GM21390 (cell line): ENCODE results near the gene PRRX1.

Experiments
- ATAC-seq: cut with Tn5 transposase; IDR thresholded peaks from one replicate; pipeline ENCODE4 v1.9.1; 2021; ENCODE audit not compliant: unreplicated experiment

PRRX1 gene

DNA sequence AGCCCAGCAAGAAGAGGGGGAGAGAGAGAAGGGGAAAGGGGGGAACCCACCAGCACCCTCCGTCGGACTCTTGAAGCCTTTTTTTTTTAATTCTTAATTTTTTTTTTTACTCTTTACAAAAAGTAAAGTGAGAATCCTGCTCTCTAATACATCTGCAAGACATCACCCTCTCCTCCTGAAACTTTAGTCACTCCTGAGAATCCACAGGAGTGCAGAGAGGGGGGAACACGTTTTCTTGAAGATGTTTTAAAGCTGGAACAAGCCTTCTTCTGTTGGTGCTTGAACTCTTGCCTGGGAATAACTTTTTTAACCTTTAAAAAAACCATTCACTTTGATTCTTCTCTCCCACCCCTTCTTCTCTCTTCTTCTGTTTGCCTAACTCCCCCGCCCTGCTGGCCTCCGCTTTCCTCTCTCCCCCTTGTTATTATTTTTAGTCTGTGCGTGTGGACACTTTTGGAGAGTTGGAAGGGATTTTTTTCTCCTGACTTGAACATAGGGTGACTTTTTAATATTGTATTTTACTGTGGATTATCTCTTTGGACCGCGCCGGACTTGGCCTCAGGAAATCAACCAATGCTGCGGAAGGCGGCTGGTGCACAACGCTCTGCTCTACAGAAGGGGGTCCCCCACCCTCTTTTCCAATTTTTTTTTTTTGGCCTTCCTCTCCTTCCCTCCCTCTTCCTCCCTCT is 383 bp upstream of the PRRX1 start:
- no peak for ATAC-seq

DNA sequence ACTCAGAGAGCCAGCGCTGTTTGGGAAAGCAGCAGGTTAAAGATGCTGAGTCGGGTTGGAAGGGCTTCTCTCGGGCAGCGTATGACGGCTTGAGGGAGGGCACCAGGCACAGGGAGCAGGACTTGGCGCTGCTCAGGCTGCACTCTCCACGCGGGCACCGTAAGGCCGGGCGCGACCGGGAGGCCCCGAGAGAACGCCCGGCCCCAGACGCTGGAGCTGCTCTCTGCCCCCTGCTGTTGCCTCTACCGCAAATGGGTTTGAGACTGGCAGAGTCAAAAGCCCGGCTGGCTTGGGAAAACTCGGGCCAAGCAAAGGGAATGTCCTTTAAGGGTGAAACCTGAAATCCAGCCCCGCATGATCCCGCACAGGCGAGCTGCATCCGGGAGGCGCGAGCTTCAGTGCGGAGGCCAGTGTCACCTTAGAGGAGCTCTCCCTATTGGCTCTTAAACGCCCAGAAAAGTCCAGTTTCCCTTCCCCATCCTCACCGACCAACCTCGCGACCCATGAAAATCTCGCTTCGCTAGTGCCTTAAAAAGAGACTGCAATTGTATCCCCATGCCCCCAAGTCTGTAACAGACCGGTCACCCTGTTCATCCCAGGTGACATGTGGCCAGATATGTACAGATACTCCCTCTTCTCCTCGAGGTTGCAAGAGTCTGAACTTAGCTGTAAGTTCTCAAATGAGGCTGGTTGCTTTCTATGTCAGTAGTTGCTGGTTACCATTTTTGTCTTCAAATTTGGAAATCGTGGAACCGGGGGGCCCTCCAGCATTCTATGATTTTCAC is 1.1 kb downstream of the PRRX1 start:
- ATAC-seq, result no peak

DNA sequence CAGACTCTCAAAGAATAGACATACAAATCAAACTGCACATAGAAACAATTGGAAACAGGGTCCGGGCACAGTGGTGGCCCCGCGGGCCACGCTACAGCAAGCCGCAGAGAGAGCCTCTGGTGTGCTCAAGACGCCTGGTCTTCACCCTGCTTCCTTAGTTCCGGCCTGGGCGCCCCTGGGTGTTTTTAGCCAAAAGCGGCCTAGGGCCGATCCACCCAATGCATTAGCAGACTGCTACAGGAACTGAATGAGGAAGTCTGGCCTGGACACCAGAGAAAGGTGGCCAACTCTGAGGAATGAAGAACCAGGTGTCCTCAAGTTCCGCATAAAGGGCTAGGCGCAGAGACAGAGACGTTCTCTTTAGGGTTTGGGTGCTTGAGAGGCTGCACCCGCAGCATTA is 1.7 kb downstream of the PRRX1 start:
- no peak for ATAC-seq

DNA sequence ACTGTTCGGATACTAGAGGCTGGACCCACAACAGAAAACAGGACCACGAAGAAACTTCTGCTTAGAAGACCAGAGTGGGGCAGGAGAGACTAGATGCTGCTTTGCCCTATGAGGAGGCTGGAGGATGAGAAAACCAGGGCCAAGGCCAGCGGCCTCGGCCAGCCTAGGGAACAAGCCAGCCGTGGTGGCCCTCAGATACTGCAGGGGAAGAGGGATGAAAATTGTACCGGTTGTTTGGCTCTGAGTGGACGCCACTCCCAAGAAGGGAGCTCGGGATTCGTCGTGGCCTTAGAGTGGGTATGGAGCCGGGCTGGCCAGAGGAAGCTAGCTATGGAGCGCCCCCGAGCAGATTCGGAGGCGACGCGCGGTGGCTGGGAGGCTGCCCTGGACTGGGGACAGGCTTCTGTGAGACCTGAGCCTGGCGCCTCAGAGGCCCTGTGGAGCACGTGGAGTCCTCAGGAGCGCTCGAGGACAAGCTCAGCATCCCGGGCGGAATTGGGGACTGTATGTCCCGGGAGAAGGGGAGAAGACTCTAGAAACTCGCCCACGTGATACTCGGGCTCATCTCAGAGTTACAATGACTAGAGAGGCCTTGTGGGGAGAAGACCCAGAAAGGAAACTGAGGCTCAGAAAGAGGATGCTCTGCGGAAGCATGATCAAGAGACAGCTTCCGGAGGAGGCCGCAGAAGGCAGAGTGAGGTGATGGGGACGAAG is 2.8 kb downstream of the PRRX1 start:
- no peak for ATAC-seq

DNA sequence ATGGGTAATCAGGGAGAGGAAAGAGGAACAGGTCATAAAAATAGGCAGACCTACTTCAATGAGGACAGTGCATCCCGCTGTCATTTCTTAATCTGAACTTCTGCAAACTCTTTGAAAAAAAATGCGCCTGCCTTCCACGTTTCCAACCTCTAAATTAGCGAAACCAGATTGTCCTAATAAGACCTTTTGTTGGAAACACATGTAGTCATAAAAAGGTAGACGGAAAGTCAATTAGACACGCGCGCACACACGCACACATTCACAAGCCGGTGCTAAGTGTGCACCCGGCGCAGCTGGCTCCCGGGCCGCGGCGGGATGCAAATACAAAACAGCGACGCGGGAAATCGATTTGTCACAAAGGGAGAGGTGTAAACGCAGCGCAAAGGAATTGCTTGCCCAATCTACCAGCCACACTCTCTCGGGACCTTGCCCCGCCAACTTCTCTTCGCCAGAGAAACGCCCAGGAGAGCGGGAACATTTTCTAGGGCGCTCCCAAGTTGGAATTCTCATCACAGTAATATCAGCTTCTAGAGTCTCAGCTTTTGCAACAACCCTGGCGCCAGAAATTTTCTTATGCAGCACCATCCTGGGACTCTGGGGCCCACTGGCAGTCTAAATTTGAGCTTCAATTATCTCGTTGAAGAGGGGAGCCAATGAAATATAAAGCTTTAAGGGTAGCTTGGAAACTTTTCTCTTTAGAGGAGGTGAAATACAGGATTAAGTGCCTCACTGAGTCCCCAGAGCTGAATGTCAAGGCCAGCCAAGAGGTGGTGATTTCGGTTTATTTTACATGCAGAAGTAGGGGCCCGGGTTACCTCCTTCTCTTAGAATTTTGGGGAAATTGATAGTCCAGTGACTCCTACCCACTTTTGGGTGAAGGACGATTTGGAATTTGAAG is 4.5 kb downstream of the PRRX1 start:
- no peak for ATAC-seq

DNA sequence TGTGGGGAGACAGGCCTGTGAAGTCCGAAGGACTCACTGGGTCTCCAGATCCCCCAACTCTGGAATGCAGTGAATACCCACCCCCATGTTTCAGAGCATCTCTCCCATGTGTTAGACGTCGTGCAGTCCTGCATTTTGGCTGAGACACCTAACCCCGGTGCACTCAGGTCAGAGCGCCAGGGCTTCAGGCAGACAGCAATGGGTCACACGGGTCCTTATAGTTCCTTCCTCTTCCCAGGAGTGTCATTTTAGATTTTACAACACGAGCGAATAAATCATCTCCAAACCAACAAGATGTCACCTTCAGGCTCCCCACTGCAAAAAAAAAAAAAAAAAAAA is 5.1 kb downstream of the PRRX1 start:
- ATAC-seq, result no peak

DNA sequence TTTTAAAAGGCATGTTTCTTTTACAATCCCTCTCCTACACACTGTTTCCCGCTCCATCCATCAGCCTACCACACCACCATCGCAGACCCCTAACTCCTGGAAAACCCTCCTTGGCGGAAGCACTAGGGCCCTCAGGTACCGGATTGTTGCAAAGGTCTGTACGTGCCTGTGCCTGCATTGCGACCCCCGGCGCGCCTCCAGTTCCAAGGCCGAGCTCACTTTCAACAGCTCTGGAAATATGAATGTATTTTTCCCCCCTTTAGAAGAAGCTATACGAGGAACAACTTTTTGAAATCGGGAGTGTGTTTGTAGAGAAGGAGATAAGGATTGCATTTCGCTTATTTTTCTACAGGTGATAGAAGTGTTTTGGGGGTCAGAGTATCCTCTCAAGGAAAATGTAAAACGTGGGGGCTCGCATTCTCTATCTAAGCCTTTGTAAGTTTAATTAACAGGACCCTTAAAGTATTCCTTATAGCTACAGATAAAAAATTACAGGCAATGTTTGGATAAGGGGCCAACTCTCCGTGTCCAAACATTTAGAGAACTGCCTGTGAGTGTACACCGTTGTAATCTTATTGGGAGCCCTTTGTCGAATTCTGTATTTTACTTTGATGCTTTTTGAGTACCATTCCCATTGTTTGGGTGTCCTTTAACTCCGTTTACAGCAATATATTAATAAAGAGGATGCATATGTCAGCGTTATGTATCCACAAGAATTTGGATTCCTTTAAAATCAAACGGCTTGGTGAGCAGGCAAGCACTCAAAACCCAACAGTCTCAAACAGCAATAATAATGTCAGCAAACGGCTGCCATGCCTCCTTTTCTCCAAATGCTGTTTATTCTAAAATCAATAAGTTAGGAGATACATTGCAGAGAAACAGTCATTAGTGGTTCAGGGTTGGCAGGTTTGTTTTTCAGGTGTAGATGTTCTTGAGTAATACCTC is 5.9 kb downstream of the PRRX1 start:
- no peak for ATAC-seq

DNA sequence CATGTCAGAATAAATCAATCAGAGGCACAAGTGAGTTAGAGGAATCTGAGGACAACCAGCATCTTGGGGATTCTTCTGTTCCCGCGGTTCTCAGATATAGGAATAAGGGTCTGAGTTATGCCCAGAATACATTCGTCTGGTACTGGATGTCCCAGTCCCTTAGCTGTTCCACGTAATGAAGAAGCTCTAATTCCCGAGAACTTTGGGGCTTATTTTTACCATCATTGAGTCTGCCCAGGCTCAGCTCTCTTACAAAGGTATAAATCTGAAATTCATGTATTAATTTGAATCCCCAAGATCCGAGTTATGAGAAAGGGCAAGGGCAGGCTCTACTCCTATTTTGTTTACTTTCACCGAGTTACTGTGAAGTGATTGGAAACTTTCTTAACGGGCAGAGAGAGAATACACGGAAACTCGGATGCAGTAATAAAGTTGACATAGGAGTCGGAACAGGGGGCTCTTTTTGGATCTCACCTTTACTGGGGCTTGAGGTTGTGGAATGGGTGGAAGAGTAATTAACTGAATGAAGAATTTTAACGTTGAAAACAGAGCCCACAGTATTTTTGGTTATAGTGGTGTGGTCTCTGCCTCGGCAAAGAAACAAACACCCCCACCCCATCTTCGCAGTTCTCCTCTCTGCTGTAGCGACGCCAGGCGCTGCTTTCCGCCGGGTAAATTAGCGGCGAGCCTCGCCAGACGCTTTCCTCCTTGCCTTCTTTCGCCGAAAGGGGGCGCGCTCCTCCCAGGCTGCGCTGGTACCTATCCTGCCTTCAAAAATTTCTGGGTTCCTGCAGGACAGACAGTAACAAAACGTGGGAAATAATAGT is 7.1 kb downstream of the PRRX1 start:
- no peak for ATAC-seq

DNA sequence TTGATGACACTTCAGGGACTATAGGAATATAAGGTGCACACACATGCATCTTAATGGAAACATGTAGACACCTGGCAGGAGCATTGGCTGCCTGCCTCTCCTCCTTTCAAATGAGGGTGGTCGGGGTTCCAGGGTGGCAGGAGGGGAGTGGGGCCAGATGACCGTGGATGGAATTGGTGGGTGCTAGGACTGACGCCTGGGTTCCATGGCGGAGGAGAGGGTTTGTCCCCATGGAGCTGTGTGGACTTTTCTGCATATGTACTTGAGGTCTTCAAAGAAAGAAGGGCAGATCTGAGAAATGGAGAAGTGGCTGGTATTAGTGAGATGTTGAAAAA is 7.7 kb downstream of the PRRX1 start:
- no peak for ATAC-seq

DNA sequence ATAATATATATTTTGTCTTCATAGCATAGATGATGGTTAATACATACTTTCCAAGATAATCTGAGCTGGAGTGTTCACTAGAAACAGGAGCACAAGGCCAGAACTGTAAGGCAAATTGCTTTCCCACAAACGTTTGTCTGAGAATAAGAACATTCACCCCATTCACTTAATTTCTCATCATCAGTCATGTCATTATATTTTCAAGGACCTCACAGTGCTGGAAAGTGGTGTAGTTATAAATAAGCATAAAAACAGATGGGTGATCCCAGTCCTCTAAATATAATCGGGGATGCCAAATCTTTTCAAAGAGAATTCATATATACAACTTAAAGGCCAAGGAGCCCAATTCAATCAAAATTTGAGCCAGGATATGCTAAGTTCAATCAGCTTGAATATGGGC is 8.4 kb downstream of the PRRX1 start:
- ATAC-seq, result no peak

DNA sequence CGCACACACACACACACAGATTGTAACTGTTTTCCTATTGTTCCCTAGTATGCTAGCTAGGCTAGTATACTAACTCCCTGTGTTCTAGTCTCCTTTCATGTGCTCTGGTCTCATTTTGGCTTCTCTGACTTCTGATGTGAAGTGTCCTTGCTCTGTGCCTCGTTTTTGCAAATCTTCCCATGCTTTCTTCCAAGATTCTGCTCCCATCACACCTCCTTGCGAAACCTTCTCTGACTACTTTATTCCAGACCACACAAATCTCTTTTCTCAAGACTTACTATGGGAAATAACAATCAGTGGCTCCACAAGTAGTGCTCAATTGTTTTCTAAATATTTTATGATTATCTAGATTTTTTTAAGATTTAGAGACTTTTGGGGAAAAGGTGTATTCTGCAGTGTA is 10.3 kb downstream of the PRRX1 start:
- no peak for ATAC-seq

DNA sequence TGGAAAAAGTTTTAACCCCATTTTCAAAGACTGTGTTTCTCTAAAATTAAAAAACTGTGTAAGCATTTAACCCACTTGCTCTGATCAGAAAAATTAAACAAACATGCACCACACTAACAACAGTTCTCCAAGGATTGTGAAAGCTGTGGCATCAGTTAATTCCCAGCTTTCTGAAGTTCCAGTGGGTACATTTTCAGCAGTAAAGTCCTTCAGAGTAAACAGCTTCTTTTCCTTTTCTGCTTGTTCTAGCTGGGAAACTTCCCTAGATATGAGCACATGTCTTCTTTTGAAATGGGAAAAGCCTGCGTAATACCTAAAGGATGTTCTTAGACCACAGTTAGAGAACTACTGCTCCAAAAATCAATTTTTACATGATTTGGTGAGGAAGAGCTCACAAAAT is 11.1 kb downstream of the PRRX1 start:
- ATAC-seq, result no peak

DNA sequence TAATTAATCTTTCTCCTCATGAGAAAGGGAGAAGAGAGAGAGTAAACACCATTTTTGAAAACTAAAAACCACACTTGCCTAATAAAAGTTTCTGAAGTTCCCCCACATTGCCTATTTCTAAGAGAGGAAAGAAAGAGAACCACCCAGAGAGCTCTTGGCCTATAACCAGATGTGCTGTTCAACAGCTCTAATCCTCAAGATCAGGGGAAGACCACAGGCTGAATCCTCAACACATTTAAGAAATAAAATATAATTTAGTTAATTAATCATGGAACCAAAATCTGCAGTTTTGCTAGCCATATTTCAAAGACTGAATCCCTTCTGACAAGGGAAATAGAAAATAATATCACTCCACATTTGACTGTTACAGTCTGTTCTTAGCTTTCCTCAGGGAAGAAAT is 11.9 kb downstream of the PRRX1 start:
- no peak for ATAC-seq

DNA sequence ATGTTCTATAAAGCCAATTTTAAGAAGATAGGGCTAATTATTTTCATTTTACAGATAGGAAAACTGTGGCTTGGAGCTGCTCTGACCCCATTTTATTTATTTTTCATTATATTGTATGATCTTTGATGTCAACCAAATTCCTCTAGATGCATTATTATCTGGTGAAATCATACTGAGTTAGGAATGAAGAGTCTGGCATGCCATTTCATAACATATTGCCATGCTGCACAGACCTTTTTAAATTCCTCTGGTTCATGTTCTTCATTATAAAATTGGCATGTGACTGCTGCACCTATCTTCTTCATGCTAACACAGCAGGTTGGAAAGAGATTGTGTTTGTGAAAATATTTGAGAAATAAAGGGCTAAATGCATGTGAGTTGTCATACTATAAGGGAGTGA is 12.7 kb downstream of the PRRX1 start:
- no peak for ATAC-seq

DNA sequence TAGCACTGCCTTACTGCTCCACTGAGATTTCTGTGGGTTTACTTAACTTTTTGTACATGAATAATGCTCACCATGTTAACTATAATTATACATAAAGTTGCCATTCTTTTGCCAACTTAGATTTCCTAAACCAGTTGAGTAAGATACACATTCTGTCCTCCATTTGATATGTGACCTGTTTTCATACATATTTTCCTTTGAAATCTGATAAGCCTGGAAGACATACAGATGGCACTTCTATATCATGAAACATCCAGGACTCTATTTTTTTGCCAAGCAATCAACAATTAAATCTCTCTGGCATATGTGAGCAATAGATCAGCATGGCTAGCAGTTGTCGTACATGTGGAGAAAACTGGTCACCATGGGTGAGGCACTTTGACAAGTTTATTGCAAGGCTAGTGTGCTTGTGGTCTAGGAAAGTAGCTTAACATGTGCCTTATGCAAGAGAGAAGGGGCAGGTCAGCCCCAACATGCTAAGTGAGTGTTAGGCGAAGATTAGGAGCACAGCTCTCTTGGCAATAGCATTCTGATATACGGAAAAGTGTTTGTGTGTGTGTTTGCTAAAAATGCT is 14.2 kb downstream of the PRRX1 start:
- no peak for ATAC-seq

DNA sequence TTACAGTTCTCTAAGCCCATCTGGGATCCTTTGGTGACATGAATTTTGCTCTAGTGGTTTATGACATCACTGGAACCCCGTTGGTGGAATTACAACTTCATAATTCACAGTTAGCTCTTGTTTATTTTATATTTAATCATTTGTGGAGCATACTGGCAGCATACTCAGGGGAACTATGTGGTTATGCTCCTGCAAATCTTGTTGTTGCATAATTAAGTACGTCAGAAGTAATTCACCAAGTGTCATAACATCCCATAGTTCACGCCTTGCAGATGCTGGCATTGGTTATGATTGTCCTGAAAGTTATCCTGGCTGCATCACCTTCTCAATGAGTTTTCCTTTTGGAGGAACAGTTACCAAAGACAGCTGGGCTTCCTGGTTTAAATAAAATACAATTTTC is 16.5 kb downstream of the PRRX1 start:
- ATAC-seq, result no peak

DNA sequence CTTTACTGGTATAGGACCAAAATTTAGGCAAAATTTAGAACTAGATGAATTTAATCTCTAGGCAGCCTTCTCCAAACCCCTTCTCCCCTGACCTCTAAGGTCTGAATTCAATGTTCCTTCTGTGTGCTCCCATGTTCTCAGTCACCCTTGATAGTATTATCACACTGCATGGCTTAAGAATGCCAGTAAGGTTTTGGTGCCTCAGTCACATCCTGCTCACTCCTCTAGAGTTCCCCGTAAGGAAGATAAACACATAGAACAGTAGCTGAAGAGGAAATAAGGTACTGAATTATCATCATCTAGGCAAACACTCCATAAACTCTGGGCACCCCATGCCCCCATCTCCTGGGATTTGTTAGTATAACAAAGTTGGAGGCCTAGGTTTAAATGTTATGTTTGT is 18.2 kb downstream of the PRRX1 start:
- ATAC-seq, result no peak

DNA sequence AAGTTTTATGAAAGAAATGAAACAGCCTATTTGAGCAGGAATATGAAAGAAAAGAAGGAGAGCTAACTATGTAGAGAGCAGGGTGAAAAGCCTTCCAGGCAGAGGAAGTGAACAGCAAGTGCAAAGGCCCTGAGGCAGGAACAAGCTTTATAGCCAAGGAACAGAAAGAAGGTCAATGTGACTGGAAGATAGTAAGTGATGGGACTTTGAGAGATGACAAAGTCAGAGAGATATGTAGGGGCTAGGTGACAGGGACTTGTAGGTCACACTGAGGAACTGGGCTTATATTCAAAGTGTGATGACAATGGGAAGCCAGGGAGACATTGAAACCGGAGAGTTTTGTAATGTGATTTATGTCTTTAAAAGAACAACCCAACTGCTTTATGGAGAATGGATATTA is 18.9 kb downstream of the PRRX1 start:
- no peak for ATAC-seq

DNA sequence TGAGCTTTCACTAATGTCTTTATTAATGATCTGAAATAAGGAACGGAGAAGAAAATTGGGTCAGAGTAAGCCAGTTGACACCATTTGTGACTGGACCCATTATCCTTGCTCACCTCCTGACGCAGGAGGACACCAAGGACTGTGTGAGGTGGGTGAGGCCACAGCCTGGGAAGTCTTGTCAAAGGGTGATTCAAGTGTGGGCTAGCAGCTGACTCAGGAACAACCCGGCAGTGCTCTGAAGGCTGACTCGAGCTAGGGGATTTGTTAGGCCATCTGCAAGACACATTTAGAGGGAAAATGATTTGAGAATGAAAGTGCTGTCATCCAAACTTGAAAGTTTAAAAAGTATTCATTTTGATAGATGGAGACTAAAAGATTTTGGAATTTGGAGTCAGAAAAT is 21.2 kb downstream of the PRRX1 start:
- no peak for ATAC-seq
